NCI-H1105 treated with DMSO at 0.1 percent for 48 hours (cell line): ENCODE measurements around the gene MGME1.

Experiments used
- DNase-seq: peaks from one replicate; lab custom pipeline; 2025; lab: John Stamatoyannopoulos, UW

The MGME1 gene

DNA sequence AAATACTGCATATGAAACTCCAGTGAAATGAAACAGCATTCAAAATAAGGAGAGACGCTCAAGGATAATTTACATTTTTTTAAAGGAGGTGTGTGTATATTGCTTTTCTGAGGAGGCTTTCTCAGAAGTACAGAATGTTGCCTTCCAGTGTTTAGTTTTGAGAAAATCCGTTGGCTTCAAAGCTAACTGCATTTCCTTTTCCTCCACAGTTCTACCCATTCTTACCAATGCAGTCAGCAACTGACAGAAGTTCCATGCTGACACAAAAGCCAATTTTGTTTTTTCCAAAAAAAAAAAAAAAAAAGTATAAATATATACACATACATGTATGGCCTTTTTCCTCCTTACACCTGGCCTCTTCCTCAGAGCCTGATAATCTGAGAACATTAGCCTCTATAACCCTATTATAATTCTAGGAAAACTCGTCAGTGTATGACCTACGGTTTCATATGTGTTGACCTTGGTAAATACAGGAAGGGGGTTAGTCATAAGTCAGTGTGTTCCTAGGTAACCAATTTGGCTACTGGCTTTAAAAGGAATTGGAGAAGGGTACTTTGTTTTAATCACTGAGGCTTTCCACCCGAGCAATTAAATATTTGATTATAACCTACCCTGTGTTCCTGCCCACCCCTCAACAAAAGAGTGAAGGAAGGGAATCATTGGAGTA, 24.2 kb downstream of the MGME1 start:
- no peak for DNase-seq

DNA sequence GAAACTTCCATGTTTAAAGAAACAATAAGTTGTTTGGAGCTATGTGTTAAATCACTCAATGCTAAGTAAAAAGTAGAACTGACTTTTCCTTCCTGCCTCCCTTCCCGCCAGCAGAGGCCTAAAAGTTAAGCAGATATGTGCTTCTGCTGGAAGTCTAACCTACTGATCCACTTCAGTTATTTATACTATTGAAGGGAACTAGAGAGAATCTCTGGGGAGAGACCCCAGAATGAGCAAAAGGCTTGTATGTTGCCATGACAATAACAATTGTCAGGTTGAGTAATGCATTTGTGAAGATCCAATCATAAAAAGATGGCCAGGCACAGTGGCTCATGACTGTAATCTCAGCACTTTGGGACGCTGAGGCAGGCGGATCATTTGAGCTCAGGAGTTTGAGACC, 24.7 kb downstream of the MGME1 start:
- DNase-seq = no peak

DNA sequence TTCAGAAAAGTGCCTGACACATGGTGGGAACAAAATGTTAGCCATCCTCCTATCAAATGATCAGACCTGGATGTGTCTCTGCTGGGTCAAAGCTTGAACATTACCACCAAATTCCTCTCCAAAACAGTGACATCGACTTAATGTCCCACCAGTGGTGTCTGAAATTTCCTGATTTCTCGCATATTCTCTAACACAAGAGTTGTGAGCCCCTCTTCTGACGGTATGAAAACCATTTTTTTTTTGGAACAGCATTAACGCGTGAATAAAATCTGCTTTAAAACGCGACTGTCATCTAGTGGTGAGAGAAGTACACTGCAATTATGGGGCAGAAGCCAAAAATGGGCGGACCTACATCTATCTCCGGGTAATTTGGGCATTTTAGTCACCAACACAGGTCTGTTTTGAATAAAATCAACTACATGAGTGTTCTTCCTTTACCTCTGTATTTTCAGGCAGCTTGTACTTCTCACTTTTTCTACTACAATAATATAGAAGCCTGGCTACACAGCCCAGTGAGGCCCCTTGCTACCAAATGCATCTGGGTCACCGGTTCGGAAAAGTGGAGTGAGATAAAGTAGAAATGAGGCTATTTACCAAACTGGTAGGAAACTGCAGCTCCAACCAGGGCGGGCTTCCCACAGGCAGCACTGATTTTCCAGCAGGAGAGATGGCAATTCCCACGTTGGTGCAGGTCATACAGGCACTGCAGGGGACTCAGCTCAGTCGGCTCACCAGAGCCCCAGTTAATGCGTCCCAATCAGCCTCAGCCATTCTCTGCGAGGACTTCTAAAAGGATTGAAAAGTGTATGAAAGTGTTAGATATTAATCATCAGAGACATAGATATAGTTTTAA, 27.4 kb downstream of the MGME1 start:
- DNase-seq = peak; percentile 59

DNA sequence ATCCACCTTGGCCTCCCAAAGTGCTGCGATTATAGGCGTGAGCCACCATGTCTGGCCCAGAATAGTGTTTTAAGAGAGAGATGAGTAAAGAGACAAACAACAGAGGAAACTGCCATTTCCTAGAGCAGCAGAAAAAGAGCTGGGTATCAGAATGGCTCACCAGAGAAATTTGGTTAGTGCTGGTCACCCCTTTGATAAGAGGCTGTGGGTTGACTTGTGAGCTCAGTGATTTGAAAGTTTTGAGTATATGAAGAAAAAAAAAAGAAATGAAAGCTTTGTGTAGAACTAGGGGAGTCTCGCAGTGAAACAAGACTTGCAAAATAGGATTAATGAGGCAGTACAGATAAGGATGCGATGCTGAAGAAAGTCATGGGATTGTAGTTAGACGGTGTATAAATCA, 29.6 kb downstream of the MGME1 start:
- no peak for DNase-seq

DNA sequence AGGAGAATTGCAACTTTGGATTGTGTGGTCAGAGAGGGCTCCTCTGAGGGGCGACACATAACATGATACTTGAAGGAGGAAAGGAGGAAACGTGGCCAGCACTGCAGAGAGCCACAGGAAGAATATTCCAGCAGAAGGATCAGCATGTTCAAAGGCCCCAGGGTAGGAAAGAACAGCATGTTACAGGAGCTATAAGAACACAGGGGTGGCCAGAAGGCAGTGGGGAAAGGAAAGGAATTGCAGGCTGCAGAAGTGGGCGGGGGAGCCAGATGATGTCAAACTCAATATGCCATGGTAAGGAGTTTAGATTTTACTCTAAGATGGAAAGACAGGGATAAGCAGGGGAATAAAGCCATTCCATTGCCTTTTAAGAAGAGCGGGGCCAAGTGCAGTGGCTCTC, 30.7 kb downstream of the MGME1 start:
- DNase-seq = no peak

DNA sequence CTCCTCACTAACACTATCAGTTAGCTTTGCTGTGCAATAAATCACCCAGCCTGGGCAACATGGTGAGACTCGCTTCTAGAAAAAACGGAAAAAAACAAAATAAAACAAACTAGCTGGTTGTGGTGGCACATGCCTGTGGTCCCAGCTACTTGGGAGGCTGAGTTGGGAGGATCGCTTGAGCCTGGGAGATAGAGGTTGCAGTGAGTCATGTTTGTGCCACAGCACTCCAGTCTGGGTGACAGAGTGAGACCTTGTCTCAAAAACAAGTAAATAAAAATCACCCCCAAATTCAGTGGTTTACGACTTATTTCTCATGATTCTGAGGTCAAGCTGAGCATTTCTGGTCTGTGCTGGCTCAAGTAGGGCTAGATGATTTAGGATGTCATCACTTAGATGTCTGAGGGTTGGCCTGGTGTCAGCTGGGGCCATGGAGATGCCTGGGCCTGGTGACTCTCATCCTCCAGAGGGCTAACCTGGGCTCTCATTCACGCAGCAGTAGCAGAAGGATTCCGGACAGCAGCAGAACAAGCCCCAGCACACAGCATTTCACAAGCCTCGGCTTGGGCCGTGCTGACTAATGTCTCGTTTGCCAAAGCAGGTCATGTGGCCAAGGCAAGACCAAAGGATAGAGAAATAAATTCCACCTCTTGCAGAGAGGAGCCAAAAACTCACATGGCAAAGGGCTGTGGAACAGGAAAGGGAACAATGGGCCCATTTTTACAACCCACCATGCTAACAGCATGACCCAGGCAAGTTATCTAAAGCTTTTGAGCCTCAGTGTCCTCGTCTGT, 32.5 kb downstream of the MGME1 start:
- no peak for DNase-seq

DNA sequence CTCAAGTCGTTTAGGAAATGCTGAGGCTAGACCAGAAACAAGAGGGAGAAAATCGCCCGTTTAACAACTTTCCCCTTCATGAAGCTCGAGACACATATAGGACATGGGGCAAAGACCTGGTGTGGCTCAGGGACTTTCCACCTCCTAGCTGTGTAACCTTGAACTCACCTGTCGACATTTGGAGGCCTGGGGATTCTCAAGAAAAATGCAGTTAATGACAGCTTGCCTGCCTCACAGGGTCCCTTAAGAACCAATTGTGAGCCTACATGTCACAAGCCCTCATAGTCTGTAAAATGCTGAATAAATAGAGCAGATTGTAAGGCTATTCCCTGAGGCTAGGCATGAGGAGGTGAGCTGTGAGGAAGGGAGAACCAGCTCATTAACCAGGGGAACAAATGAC, 35.1 kb downstream of the MGME1 start:
- no peak for DNase-seq

DNA sequence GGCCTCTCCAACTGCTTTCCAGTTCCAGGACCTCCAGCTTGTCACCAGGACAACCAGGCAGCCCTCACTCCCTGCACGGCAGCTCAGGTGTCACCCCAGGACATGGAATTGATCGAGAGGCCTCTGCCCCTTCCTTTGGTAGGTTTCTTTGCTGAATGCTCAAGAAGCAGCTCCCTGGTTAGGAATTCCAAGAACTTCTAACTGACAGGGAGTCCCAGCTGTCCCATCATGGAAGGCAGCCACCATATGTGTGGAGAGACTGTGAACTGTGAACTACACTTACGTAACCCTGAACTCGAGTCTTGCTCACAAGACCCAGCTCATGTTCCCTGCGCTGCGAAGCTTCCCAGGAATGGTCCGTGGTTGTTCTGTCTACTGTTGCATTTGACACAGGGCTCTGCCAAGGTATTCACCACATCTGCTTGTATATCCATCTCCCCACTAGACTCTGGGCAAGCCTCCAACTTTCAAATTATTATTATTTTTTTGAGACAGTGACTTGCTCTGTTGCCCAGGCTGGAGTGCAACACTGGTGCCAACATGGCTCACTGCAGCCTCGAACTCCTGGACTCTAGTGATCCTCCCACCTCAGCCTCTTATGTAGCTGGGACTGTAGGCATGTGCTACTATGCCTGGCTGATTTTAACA, 35.7 kb downstream of the MGME1 start:
- DNase-seq = no peak

DNA sequence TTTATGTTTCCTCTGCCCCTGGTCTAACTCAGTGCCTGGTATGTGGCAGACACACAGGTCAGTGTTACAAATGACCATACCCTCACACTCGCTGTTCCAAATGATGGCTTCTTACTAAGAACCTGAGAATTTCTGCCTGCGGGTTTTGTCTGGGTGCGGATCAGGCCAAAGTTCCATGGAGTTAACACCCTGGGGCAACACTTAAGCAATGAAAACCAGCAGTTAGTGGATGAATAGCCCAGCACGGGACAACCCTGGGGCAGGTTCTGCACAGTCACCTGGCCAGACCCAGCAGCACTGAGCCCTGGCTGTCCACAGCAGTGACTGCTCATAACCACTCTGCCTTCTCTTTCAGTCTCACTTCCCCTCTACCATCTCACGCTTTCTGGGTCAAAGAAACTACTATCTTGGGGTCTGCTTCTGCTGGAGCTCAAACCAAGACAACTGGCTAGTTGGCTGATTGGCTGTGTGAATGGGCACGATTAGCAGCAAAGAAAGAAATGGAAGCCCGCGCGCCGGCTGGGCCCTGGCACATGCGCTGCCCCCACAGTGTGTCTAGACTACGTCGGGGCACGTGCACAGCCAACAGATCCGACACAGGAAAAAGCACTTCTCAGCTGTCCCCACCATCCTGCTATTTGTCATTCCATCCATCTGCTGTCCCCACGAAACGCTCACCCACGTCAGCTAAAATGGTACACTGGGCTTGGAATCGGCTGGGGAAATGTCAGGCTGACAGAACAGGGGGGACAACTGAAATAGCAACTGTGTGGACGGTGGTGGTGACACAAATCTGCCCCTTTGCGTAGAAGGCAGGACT, 36.6 kb downstream of the MGME1 start:
- DNase-seq = no peak

DNA sequence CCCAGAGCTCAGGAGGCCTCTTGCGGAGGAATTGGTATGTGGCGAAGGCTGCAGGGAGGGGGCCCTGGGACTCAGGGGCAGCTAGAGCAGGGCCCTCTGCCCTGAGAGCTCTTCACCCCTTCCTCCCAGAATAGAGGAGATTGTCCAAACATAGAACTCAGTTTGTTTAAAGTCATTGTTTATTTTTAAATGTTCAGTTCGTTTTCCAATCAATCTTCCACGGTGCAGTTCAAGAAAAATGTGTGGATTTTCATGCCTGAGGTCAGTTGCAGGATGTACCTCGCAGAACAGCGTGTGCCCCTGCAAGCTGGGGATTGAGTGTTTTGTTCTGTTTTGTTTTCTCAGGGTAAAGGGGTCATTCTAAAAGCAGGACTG, 37.2 kb downstream of the MGME1 start:
- DNase-seq = no peak

DNA sequence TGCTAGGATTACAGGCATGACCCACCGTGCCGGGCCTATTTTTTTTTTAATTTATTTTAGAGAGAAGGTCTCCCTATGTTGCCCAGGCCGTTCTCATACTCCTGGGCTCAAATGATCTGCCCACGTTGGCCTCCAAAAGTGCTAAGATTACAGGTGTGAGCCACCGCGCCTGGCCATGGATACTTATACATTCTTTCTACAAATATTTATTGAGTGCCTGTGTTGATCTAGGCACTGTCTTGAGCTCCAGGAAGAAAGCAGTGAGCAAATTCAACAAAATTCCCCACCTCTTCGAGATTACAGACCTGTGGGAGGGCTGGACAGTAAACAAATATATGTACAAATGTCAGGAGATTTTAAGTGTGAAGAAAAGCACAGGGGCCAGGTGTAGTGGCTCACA, 37.9 kb downstream of the MGME1 start:
- DNase-seq = no peak

DNA sequence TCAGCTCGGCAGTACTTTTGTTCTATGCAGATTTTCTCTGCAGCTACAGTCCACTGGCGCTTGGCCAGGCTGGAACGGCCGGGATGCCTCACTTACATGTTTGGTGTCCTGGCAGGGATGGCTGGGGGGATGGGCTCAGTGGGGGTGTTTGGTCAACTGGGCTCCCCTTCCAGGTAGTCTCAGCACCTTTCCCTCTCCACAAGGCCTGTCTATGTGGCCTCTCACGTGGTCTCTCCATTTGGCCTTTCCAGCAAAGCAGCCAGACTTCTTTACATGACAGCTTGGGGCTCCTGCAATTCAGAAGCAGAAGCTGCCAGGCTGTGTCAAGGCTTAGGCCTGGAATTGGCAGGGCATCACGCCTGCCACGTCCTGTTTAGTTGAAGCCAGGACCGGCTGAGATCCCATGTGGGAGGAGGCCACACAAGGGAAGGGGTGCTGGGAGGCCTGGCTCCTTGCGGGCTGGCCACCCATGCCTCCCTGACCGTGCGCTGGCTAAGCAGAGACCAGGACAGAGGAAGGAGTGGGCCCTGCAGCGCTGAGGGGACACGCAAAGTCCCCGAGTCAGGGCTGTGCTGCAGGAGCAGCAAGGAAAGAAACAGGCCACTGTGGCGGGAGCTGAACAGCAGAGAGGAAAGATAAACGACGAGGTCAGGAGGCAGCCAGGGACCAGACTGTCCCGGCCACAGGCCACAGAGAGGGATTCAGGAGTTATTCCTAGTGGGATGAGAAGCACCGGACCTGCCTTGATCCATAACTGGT, 38.9 kb downstream of the MGME1 start:
- no peak for DNase-seq

DNA sequence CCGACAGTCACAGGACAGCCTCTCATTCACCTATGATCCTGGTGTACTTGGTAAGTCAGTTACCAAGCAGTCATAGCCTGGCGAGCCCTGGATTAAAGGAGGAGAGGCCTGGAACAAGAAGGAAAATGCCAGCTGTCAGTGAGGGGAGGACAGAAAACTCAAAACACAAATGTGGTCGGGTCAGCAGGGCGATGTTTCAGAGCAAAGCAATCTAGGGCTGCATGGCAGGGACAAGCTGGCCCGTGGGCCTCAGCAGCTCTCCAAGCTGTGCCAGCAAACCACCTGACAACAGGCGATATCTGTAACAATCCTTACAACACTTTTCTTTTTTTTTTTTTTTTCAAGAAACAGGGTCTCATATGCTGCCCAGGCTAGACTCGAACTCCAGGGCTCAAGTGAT, 40.3 kb downstream of the MGME1 start:
- no peak for DNase-seq

DNA sequence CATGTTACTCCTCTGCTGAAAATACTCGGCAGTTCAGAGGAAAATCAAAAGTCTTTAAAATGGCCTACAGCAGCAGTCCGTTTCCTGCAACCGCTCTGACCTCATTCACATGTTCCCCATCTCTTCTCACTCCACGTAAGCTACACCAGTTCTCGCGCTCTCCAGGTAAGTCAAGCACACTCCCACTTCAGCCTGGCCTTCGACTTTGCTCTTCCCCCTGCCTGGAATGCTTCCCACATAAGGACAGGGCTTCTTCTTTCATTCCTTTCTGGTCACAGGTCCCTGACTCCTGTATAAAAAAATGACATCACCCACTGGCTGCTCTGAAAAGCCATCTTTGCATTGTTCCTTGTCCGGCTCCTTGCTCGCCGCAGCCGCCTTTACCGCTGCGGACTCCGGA, 42.7 kb downstream of the MGME1 start:
- no peak for DNase-seq

DNA sequence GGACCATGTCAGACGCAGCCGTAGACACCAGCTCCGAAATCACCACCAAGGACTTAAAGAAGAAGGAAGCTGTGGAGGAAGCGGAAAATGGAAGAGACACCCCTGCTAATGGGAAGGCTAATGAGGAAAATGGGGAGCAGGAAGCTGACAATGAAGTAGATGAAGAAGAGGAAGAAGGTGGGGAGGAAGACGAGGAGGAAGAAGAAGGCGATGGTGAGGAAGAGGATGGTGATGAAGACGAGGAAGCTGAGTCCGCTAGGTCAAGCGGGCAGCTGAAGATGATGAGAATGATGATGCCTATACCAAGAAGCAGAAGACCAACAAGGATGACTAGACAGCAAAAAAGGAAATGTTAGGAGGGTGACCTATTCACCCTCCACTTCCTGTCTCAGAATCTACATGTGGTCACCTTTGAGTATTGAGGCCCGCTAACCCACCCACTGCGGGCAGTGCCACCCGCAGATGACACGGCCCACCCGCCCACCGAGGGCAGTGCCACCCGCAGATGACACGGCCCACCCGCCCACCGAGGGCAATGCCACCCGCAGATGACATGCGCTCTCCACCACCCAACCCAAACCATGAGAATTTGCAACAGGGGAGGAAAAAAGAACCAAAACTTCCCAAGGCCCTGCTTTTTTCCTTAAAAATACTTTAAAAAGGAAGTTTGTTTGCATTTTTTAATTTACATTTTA, 43.3 kb downstream of the MGME1 start:
- no peak for DNase-seq

DNA sequence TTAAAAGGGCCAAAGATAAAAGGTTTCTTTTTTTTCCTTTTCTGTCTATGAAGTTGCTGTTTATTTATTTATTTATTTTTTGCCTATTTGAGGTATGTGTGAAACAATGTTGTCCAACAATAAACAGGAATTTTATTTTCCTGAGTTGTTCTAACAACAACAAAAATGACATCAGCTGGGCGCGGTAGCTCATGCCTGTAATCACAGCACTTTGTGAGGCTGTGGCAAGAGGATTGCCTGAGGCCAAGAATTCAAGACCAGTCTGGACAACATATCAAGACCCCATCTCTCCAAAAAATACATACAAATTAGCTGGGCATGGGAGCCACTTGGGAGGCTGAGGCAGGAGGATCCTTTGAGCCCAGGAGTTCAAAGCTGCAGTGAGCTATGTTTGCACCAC, 44.1 kb downstream of the MGME1 start:
- DNase-seq = no peak

DNA sequence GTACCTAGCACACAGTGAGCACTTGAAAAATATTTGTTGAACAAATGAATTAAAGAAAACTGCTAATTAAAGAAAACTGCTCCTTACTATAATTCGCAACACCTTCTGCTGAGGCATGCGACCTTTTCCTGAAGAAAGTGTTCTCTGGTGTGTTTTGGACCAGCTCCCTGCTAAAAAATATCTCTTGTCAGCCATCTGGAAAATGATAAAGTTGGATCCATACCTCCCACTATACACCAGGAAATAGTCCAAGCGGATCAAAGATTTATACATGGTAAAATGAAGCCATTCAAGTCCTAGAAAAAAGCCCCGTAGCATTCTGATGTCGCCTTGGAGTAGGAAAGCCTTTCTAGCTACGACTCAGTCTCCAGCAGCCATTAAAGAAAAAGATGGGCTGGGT, 45.6 kb downstream of the MGME1 start:
- no peak for DNase-seq

DNA sequence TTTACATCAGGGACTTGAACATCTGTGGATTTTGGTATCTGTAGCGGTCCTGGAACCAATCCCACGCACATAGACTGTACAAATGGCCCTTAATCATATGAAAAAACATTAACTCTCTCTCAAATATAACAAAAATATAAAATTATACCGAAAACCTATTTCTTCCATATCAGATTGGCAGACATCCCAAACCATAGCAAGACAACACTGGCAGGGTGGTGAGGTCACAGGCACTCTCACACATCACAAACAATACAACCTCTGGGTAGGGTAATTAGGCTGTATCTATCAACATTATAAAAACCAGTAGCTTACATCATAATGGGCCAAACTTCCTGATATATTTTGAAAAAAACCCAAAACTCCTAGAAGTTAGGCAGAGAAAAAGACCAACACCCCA, 48.0 kb downstream of the MGME1 start:
- no peak for DNase-seq

DNA sequence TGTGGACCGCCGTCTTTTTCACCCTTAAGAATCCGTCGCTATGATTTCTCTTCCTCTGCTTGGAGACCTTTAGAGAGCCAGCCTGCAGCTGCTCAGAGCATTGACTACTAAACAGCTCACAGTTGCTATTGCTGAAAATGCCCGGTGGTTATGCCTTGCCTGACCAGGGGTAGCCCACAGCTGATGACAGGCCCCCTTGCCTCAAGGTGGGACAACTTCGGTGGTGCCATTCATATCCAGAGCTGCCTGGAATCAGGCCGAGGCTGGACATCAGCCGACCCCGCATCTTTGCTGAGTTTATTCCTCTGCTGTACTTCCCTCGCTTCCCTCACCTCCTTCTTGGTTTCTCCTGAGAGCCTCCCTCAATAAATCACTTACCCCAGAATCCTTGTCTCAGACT, 49.3 kb downstream of the MGME1 start:
- DNase-seq = no peak

DNA sequence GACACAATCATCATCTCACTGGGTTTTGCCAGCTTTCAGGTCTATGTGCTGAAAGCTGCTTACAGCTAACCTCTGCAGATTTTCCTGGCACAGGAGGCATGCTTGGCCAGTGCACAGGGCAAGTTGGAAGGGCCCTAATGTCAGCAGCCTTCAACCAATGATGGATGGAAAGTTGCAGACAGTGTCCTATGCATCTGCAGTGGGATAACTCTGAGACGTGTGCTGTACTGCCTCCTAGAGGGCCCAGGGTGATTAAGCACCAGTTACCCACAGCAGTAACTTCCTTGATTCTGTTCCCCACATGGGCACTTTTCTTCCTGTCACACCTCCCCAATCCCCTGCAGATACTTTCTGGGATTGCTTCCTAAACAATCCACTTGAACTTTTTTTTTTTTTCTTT, 50.2 kb downstream of the MGME1 start:
- no peak for DNase-seq
